ENCODE measurements around the gene WIZ. TPM values are rescaled to one million over a fixed set of nuclear protein-coding genes. Genes with fewer than 3 reads are reported as not detected.
"Not testable (repeated sequence)": the region's sequence is repeated elsewhere in the genome, so short reads cannot be mapped to it uniquely, and the experiment has no call there.

WIZ gene
- total RNA-seq, 1 experiment from 2014 or later: 72.3 TPM

- Histone ChIP-seq H3K36me3 (ENCODE audit: insufficient read depth, low read length, poor library complexity, severe bottlenecking) (no peaks in the 10 kb centered on the region), H3K9me3 (ENCODE audit: low read depth, low read length, poor library complexity, severe bottlenecking) (no peaks in the 10 kb centered on the region), H3K27me3 (replicated peaks; ENCODE audit: insufficient read depth, low read depth, low read length, poor library complexity) (no peaks in the 10 kb centered on the region), H3K4me1 (ENCODE audit: insufficient read depth, low read length, poor library complexity, severe bottlenecking) (peaks cover 8% of the 10 kb centered on the region), H3K4me3 (ENCODE audit: low read depth, low read length, poor library complexity, severe bottlenecking) (no peak overlapping the region), H3K27ac (ENCODE audit: low read depth, low read length, poor library complexity, severe bottlenecking) (no peak overlapping the region)
- no peak for TF ChIP-seq CTCF (conservative IDR thresholded peaks at IDR 0.05; ENCODE audit: low read depth, low read length)
- no peak for TF ChIP-seq EZH2 (IDR thresholded peaks at IDR 0.05; ENCODE audit: borderline replicate concordance, low read depth, low read length, poor library complexity, severe bottlenecking)
- intact Hi-C loops (cut with micrococcal nuclease; ENCODE audit: unreplicated experiment): no loop called here
- no TSS peak for BruUV-seq (replicated peaks)
- ChIA-PET POLR2A (ENCODE audit: low non-redundant PET) (no interaction called here), CTCF (no interaction called here)
- DNase-seq (ENCODE audit: low spot score): no peak
These were observed 26.6 kb upstream of the WIZ start for GRCh38 chr19:15476325-15476724.

- Histone ChIP-seq H3K9me3 (ENCODE audit: low read depth, low read length, poor library complexity, severe bottlenecking) (no peaks in the 10 kb centered on the region), H3K36me3 (ENCODE audit: insufficient read depth, low read length, poor library complexity, severe bottlenecking) (no peaks in the 10 kb centered on the region), H3K4me3 (ENCODE audit: low read depth, low read length, poor library complexity, severe bottlenecking) (no peak overlapping the region), H3K4me1 (ENCODE audit: insufficient read depth, low read length, poor library complexity, severe bottlenecking) (peaks cover 8% of the 10 kb centered on the region), H3K27ac (ENCODE audit: low read depth, low read length, poor library complexity, severe bottlenecking) (no peak overlapping the region), H3K27me3 (replicated peaks; ENCODE audit: insufficient read depth, low read depth, low read length, poor library complexity) (no peaks in the 10 kb centered on the region)
- intact Hi-C loops (cut with micrococcal nuclease; ENCODE audit: unreplicated experiment): no loop called here
- TF ChIP-seq EZH2 (IDR thresholded peaks at IDR 0.05; ENCODE audit: borderline replicate concordance, low read depth, low read length, poor library complexity, severe bottlenecking) (no peak), CTCF (conservative IDR thresholded peaks at IDR 0.05; ENCODE audit: low read depth, low read length) (no peak)
- no TSS peak for BruUV-seq (replicated peaks)
- CTCF ChIA-PET: no interaction called here
- POLR2A ChIA-PET (ENCODE audit: low non-redundant PET): no interaction called here
- DNase-seq (ENCODE audit: low spot score): no peak
These were observed 25.9 kb upstream of the WIZ start for GRCh38 chr19:15475611-15476010.

GRCh38 chr19:15475169-15475568 is 25.4 kb upstream of the WIZ start:
- Histone ChIP-seq H3K9me3 (ENCODE audit: low read depth, low read length, poor library complexity, severe bottlenecking) (no peaks in the 10 kb centered on the region), H3K4me1 (ENCODE audit: insufficient read depth, low read length, poor library complexity, severe bottlenecking) (peaks cover 4% of the 10 kb centered on the region), H3K27ac (ENCODE audit: low read depth, low read length, poor library complexity, severe bottlenecking) (no peak overlapping the region), H3K36me3 (ENCODE audit: insufficient read depth, low read length, poor library complexity, severe bottlenecking) (no peaks in the 10 kb centered on the region), H3K27me3 (replicated peaks; ENCODE audit: insufficient read depth, low read depth, low read length, poor library complexity) (no peaks in the 10 kb centered on the region), H3K4me3 (ENCODE audit: low read depth, low read length, poor library complexity, severe bottlenecking) (no peak overlapping the region)
- no peak for DNase-seq (ENCODE audit: low spot score)
- intact Hi-C loops (cut with micrococcal nuclease; ENCODE audit: unreplicated experiment): no loop called here
- TF ChIP-seq EZH2 (IDR thresholded peaks at IDR 0.05; ENCODE audit: borderline replicate concordance, low read depth, low read length, poor library complexity, severe bottlenecking) (no peak), CTCF (conservative IDR thresholded peaks at IDR 0.05; ENCODE audit: low read depth, low read length) (no peak)
- no TSS peak for BruUV-seq (replicated peaks)
- CTCF ChIA-PET: no interaction called here
- POLR2A ChIA-PET (ENCODE audit: low non-redundant PET): no interaction called here

GRCh38 chr19:15473821-15474220 is 24.1 kb upstream of the WIZ start:
- H3K27ac ChIP-seq (ENCODE audit: low read depth, low read length, poor library complexity, severe bottlenecking): peak overlapping the region; percentile 51
- H3K9me3 ChIP-seq (ENCODE audit: low read depth, low read length, poor library complexity, severe bottlenecking); H3K27me3 ChIP-seq (replicated peaks; ENCODE audit: insufficient read depth, low read depth, low read length, poor library complexity); H3K36me3 ChIP-seq (ENCODE audit: insufficient read depth, low read length, poor library complexity, severe bottlenecking); POLR2A ChIA-PET (ENCODE audit: low non-redundant PET); BruUV-seq (replicated peaks); H3K4me1 ChIP-seq (ENCODE audit: insufficient read depth, low read length, poor library complexity, severe bottlenecking); CTCF ChIA-PET; intact Hi-C loops (cut with micrococcal nuclease; ENCODE audit: unreplicated experiment); DNase-seq (ENCODE audit: low spot score); H3K4me3 ChIP-seq (ENCODE audit: low read depth, low read length, poor library complexity, severe bottlenecking): not testable (repeated sequence)
